ENCODE measurements around the gene OTULINL. TPM values are rescaled to one million over a fixed set of nuclear protein-coding genes. Genes with fewer than 3 reads are reported as not detected.

The OTULINL gene
- total RNA-seq, 1 donor from 2014 or later: 0.94 TPM

Other genes starting within 250 kb of the OTULINL start
- gene OTULIN, start 82.9 kb downstream of the OTULINL start, total RNA-seq: 20.0 and 25.2 TPM in 2 replicates